Mesodermal cell (in vitro differentiated cells): ENCODE results near the gene EEF1AKMT1.

Experiments
- H3K27ac ChIP-seq: 2 replicates; pipeline ENCODE4 v1.7.0; 2013; ENCODE audit warnings: mild to moderate bottlenecking, low read depth, low read length, moderate library complexity; ENCODE audit not compliant: severe bottlenecking
- H3K36me3 ChIP-seq: 2 replicates; pipeline ENCODE4 v1.7.1; 2013; ENCODE audit warnings: mild to moderate bottlenecking, low read length, moderate library complexity; ENCODE audit not compliant: control insufficient read depth, insufficient read depth
- H3K4me1 ChIP-seq: one replicate; pipeline ENCODE4 v1.7.1; 2013; ENCODE audit warnings: mild to moderate bottlenecking, low read length; ENCODE audit not compliant: insufficient read depth, control insufficient read depth, poor library complexity, severe bottlenecking
- H3K4me3 ChIP-seq: 2 replicates; pipeline ENCODE4 v1.7.0; 2013; ENCODE audit warnings: low read length, control low read depth, mild to moderate bottlenecking; ENCODE audit not compliant: insufficient read depth, poor library complexity, severe bottlenecking; ENCODE audit errors: extremely low read depth
- H3K9me3 ChIP-seq: 2 replicates; pipeline ENCODE4 v1.7.1; 2013; ENCODE audit warnings: mild to moderate bottlenecking, low read length, moderate library complexity; ENCODE audit not compliant: control insufficient read depth
- WGBS, 2 experiments: methylation state at CpG; one replicate each; pipeline ENCODE4 v1.1.5; 2013; ENCODE audit warnings: missing lambda C conversion rate in 2 of 2; ENCODE audit not compliant: insufficient coverage in 2 of 2; 5-methylcytosine and 5-hydroxymethylcytosine counted together

Gene EEF1AKMT1

GRCh38 chr13:20740021-20740420, 33.7 kb downstream of the EEF1AKMT1 start:
- 95 to 96% methylated on average over 20 to 22 of the region's 22 CpGs for WGBS, 2 experiments
- Histone ChIP-seq H3K9me3 (no peaks in the 10 kb centered on the region), H3K4me3 (no peak overlapping the region), H3K4me1 (no peaks in the 10 kb centered on the region), H3K27ac (no peak overlapping the region), H3K36me3 (no peaks in the 10 kb centered on the region)

- H3K27ac ChIP-seq = no peak overlapping the region
- no peaks in the 10 kb centered on the region for H3K36me3 ChIP-seq
- H3K4me3 ChIP-seq = no peak overlapping the region
- WGBS, 2 experiments = 98 to 100% methylated on average over 4 to 6 of the region's 6 CpGs
- H3K4me1 ChIP-seq = no peaks in the 10 kb centered on the region
- no peaks in the 10 kb centered on the region for H3K9me3 ChIP-seq
These were observed 35.1 kb downstream of the EEF1AKMT1 start for GRCh38 chr13:20738616-20739015.

- Histone ChIP-seq H3K4me1 (no peaks in the 10 kb centered on the region), H3K4me3 (no peak overlapping the region), H3K27ac (no peak overlapping the region), H3K9me3 (no peaks in the 10 kb centered on the region), H3K36me3 (no peaks in the 10 kb centered on the region)
- WGBS, 2 experiments = 90 to 94% methylated on average over 25 to 30 of the region's 33 CpGs
These were observed 43.9 kb downstream of the EEF1AKMT1 start for GRCh38 chr13:20729633-20730585.

- Histone ChIP-seq H3K4me3 (no peak overlapping the region), H3K9me3 (no peaks in the 10 kb centered on the region), H3K27ac (no peak overlapping the region), H3K4me1 (no peaks in the 10 kb centered on the region), H3K36me3 (no peaks in the 10 kb centered on the region)
- WGBS, 2 experiments = 96 to 97% methylated on average over 5 to 10 of the region's 14 CpGs
These were observed 45.0 kb downstream of the EEF1AKMT1 start for GRCh38 chr13:20728579-20729311.

GRCh38 chr13:20727856-20728255, 45.9 kb downstream of the EEF1AKMT1 start:
- Histone ChIP-seq H3K9me3 (no peaks in the 10 kb centered on the region), H3K4me3 (no peak overlapping the region), H3K36me3 (no peaks in the 10 kb centered on the region), H3K4me1 (no peaks in the 10 kb centered on the region), H3K27ac (no peak overlapping the region)
- WGBS, 2 experiments = 94 to 100% methylated on average over 3 of the region's 6 CpGs

- H3K36me3 ChIP-seq = no peaks in the 10 kb centered on the region
- no peaks in the 10 kb centered on the region for H3K9me3 ChIP-seq
- H3K4me3 ChIP-seq = peak overlapping the region; percentile 32
- WGBS, 2 experiments = 7 to 9% methylated on average over 70 to 76 of the region's 81 CpGs
- no peak overlapping the region for H3K27ac ChIP-seq
- peaks cover 8% of the 10 kb centered on the region for H3K4me1 ChIP-seq
These were observed 52.1 kb downstream of the EEF1AKMT1 start for GRCh38 chr13:20721454-20722357.

GRCh38 chr13:20721058-20721453, 52.7 kb downstream of the EEF1AKMT1 start:
- peak overlapping the region; percentile 32 for H3K4me3 ChIP-seq
- no peak overlapping the region for H3K27ac ChIP-seq
- peaks cover 8% of the 10 kb centered on the region for H3K4me1 ChIP-seq
- 83 to 84% methylated on average over 12 to 16 of the region's 16 CpGs for WGBS, 2 experiments
- H3K9me3 ChIP-seq = no peaks in the 10 kb centered on the region
- H3K36me3 ChIP-seq = no peaks in the 10 kb centered on the region

GRCh38 chr13:20720499-20720898, 53.3 kb downstream of the EEF1AKMT1 start:
- no peaks in the 10 kb centered on the region for H3K36me3 ChIP-seq
- no peak overlapping the region for H3K4me3 ChIP-seq
- 88 to 90% methylated on average over 7 to 9 of the region's 11 CpGs for whole genome bisulfite sequencing, 2 experiments
- H3K27ac ChIP-seq = no peak overlapping the region
- H3K9me3 ChIP-seq = no peaks in the 10 kb centered on the region
- peaks cover 8% of the 10 kb centered on the region for H3K4me1 ChIP-seq

GRCh38 chr13:20719783-20720182, 54.0 kb downstream of the EEF1AKMT1 start:
- Histone ChIP-seq H3K9me3 (no peaks in the 10 kb centered on the region), H3K4me1 (peaks cover 10% of the 10 kb centered on the region), H3K36me3 (no peaks in the 10 kb centered on the region), H3K4me3 (no peak overlapping the region), H3K27ac (no peak overlapping the region)
- 86 to 91% methylated on average over 11 to 12 of the region's 13 CpGs for WGBS, 2 experiments

GRCh38 chr13:20718958-20719566, 54.7 kb downstream of the EEF1AKMT1 start:
- H3K4me1 ChIP-seq = peaks cover 17% of the 10 kb centered on the region
- H3K27ac ChIP-seq = no peak overlapping the region
- H3K36me3 ChIP-seq = no peaks in the 10 kb centered on the region
- H3K9me3 ChIP-seq = no peaks in the 10 kb centered on the region
- no peak overlapping the region for H3K4me3 ChIP-seq
- 88 to 89% methylated on average over 6 to 12 of the region's 12 CpGs for WGBS, 2 experiments
